ENCODE results near the gene PRPSAP2. TPM values are rescaled to one million over a fixed set of nuclear protein-coding genes. Genes with fewer than 3 reads are reported as not detected.
"Not testable (repeated sequence)": the region's sequence is repeated elsewhere in the genome, so short reads cannot be mapped to it uniquely, and the experiment has no call there.

Gene PRPSAP2
- polyA plus RNA-seq, 6 donors from 2014 or later: 40.1 to 53.3 (median 46.1) TPM

DNA sequence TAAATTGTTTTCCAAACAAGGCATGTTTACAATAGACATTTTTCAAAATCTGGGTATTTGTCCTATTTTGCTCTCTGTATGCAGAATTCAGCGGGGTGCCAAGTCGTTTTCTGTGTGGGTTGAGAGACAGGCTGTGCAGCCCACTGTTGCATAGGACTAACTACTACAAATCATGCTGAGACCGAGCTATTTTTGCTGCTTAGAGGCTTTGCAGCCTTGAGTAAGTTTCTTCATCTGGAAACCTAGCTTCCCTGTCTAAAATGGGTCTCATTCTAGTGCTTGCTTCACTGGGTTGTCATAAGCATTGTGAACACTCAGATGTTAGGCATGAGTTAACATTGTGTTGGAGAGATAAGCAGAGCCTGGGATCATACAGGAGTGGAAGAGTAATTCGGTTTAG, 1.3 kb downstream of the PRPSAP2 start:
- peak overlapping the region in 3 of 6 donors; percentile 33 to 87 (median 73) for H3K27ac Mint-ChIP-seq
- no peaks in the 10 kb centered on the region for H3K9me3 Mint-ChIP-seq
- no peaks in the 10 kb centered on the region for H3K27me3 Mint-ChIP-seq
- ATAC-seq (ENCODE audit: low read depth in 2 of 2) (no peak), DNase-seq (no peak)
- peak overlapping the region in 7 of 8 donors; percentile 33 to 94 (median 90) for H3K4me3 Mint-ChIP-seq
- no peaks in the 10 kb centered on the region for H3K36me3 Mint-ChIP-seq
- peaks cover 40 to 65% (median 53%) of the 10 kb centered on the region in 3 donors for H3K4me1 Mint-ChIP-seq

GRCh38 chr17:18860161-18860972, 2.4 kb downstream of the PRPSAP2 start:
- no peaks in the 10 kb centered on the region for H3K27me3 Mint-ChIP-seq
- H3K27ac Mint-ChIP-seq: peak overlapping the region in 4 of 6 donors; percentile 60 to 81 (median 66)
- H3K36me3 Mint-ChIP-seq: no peaks in the 10 kb centered on the region
- peak overlapping the region in 6 of 8 donors; percentile 35 to 80 (median 48) for H3K4me3 Mint-ChIP-seq
- H3K4me1 Mint-ChIP-seq: peaks cover 36 to 65% (median 51%) of the 10 kb centered on the region in 3 donors
- no peak for ATAC-seq (ENCODE audit: low read depth in 2 of 2)
- no peak for DNase-seq
- H3K9me3 Mint-ChIP-seq: no peaks in the 10 kb centered on the region

DNA sequence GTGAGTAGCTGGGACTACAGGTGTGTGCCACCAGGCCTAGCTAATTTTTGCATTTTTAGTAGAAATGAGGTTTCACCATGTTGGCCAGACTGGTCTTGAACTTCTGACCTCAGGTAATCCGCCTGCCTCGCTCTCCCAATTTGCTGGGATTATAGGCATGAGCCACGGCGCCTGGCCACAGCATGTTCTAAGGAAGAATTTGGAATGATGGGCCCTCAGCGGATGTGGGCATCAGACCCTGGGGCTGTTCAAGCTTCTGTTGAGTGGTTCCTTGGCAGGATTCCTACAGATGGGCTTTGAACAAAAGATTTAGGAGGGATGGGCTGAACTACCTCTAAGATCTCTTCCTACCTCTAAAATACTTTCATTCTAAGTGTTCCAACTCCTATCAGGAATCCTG, 4.1 kb downstream of the PRPSAP2 start:
- no peaks in the 10 kb centered on the region for H3K27me3 Mint-ChIP-seq
- no peak overlapping the region for H3K4me3 Mint-ChIP-seq
- peaks cover 28 to 50% (median 43%) of the 10 kb centered on the region in 3 donors for H3K4me1 Mint-ChIP-seq
- no peaks in the 10 kb centered on the region for H3K9me3 Mint-ChIP-seq
- ATAC-seq (ENCODE audit: low read depth in 2 of 2) (no peak), DNase-seq (no peak)
- H3K27ac Mint-ChIP-seq: no peak overlapping the region
- peaks cover 4 to 7% of the 10 kb centered on the region in 2 donors for H3K36me3 Mint-ChIP-seq

DNA sequence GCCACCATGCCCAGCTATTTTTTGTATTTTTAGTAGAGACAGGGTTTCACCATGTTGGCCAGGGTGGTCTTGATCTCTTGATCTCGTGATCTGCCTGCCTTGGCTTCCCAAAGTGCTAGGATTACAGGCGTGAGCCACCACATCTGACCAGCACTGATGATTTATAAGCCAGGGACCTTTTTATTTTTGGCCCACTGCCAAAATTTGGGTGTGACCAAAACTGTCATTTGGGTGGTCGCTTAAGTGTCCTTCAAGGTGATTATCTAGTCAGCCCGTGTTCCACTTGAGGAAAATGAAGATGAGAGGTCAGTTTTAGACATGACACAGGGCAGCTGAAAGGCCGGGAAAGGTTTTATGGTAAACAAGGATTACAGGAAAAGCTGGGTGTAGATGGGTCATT, 7.1 kb downstream of the PRPSAP2 start:
- DNase-seq; H3K27me3 Mint-ChIP-seq; H3K9me3 Mint-ChIP-seq; ATAC-seq (ENCODE audit: low read depth in 2 of 2): not testable (repeated sequence)
- H3K27ac Mint-ChIP-seq: peak overlapping the region in 1 of 6 donors; percentile 52
- peak overlapping the region in 1 of 8 donors; percentile 12 for H3K4me3 Mint-ChIP-seq
- peaks cover 15 to 34% (median 26%) of the 10 kb centered on the region in 3 donors for H3K4me1 Mint-ChIP-seq
- H3K36me3 Mint-ChIP-seq: peaks cover 14 to 17% of the 10 kb centered on the region in 2 donors

GRCh38 chr17:18866866-18867813, 9.2 kb downstream of the PRPSAP2 start:
- peak overlapping the region in 1 of 6 donors; percentile 74 for H3K27ac Mint-ChIP-seq
- H3K4me1 Mint-ChIP-seq: peaks cover 4 to 15% (median 7%) of the 10 kb centered on the region in 3 donors
- ATAC-seq (ENCODE audit: low read depth in 2 of 2): no peak
- no peak for DNase-seq
- no peak overlapping the region for H3K4me3 Mint-ChIP-seq
- peaks cover 14 to 24% of the 10 kb centered on the region in 2 donors for H3K36me3 Mint-ChIP-seq
- H3K27me3 Mint-ChIP-seq: no peaks in the 10 kb centered on the region
- H3K9me3 Mint-ChIP-seq: no peaks in the 10 kb centered on the region

DNA sequence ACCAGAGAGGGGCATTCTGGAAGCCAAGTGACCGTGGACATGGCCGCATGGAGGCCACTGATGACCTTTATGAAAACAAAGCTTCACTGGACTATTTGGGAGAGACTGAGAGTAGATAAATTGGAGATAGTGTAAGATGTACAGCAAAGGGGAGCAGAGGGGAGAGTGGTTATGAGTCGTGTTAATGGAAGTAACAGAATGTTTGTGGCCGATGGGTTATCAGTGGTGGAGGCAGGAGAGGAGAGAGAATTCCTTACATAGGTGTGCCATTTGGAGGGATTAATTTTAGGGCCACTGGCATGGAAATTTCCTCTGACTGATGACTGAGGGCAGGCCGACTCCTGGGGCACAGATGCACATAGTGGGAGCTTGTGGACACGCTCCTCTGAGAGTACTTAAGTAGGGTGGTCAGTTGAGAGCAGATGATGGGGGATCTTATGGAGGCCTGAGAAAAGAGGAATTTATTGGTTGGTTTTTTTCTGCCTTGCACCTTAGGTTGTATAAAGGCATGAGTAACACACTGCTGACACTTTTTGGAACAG, 19.2 kb downstream of the PRPSAP2 start:
- H3K36me3 Mint-ChIP-seq: peaks cover 9 to 16% of the 10 kb centered on the region in 2 donors
- peaks cover 0 to 6% (median 4%) of the 10 kb centered on the region in 3 donors for H3K4me1 Mint-ChIP-seq
- peak overlapping the region in 2 of 6 donors; percentile 34 to 39 for H3K27ac Mint-ChIP-seq
- no peak overlapping the region for H3K4me3 Mint-ChIP-seq
- no peak for ATAC-seq (ENCODE audit: low read depth in 2 of 2)
- no peaks in the 10 kb centered on the region for H3K9me3 Mint-ChIP-seq
- DNase-seq: no peak
- H3K27me3 Mint-ChIP-seq: no peaks in the 10 kb centered on the region

DNA sequence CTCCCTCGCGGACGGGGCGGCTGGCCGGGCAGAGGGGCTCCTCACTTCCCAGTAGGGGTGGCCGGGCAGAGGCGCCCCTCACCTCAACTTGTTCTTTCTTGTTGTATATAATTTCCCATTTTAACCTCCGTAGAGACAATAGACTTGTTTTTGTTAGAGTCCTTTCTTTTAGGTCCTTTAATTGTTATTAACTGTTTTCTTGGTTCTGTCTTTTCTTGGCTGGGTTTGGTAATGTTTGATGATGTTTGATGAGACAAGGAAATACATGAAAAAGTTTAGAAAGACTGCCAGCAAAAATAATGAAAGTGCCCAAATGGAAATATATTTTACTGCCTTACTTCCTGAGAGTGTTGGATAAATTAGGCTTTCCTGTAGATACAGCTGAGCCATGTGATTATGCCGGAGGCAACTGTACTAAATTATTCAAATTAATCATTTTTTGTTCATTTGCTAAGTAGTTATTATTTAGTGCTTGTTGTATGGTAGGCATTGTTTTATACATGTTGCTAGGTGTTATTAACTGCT, 30.9 kb downstream of the PRPSAP2 start:
- Mint-ChIP-seq H3K27ac (peak overlapping the region in 4 of 6 donors; percentile 21 to 69 (median 24)), H3K9me3 (peaks cover 0 to 1% (median 0%) of the 10 kb centered on the region in 7 donors), H3K4me3 (no peak overlapping the region), H3K36me3 (peaks cover 20 to 21% of the 10 kb centered on the region in 2 donors), H3K27me3 (no peaks in the 10 kb centered on the region), H3K4me1 (peaks cover 9 to 19% (median 11%) of the 10 kb centered on the region in 3 donors)
- no peak for DNase-seq
- no peak for ATAC-seq (ENCODE audit: low read depth in 2 of 2)

- Mint-ChIP-seq H3K27ac (peak overlapping the region in 1 of 6 donors; percentile 69), H3K9me3 (peaks cover 0 to 1% (median 0%) of the 10 kb centered on the region in 7 donors), H3K36me3 (peaks cover 20 to 21% of the 10 kb centered on the region in 2 donors)
These were observed 31.7 kb downstream of the PRPSAP2 start for GRCh38 chr17:18889658-18890057.

GRCh38 chr17:18891541-18891940, 33.6 kb downstream of the PRPSAP2 start:
- H3K36me3 Mint-ChIP-seq: peaks cover 14 to 19% of the 10 kb centered on the region in 2 donors
- DNase-seq (no peak), ATAC-seq (ENCODE audit: low read depth in 2 of 2) (no peak)
- H3K4me1 Mint-ChIP-seq: peaks cover 10 to 15% (median 13%) of the 10 kb centered on the region in 3 donors
- no peak overlapping the region for H3K4me3 Mint-ChIP-seq
- H3K9me3 Mint-ChIP-seq: peaks cover 0 to 1% (median 0%) of the 10 kb centered on the region in 7 donors
- H3K27me3 Mint-ChIP-seq: no peaks in the 10 kb centered on the region
- peak overlapping the region in 2 of 6 donors; percentile 1 to 57 for H3K27ac Mint-ChIP-seq

More at GRCh38 chr17:18889658-18890057, 31.7 kb downstream of the PRPSAP2 start:
- Mint-ChIP-seq H3K27me3 (no peaks in the 10 kb centered on the region), H3K4me1 (peaks cover 9 to 15% (median 11%) of the 10 kb centered on the region in 3 donors), H3K4me3 (peak overlapping the region in 1 of 8 donors; percentile 5)
- ATAC-seq (ENCODE audit: low read depth in 2 of 2) (no peak), DNase-seq (no peak)

DNA sequence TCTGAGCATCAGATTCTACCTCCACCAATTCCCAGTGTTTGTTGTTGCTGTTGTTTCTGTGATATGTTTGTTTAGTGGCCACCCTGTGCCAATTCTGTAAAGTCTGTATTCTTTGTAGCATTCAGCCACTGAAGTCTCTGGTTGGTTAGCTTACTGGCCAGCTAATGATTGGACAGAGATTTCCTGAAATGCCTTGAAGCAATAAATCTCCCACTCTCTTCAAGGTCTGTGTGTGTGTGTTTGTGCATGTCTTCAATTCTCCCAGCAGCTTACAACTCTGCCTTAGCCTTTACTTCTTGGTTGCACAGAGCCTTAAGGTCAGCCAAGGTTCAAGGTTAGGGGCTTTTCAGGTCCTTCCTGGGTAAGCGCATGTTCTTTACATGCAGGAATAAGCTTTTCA, 38.2 kb downstream of the PRPSAP2 start:
- Mint-ChIP-seq H3K36me3 (peaks cover 0 to 16% of the 10 kb centered on the region in 2 donors), H3K27me3 (no peaks in the 10 kb centered on the region), H3K4me3 (no peak overlapping the region), H3K4me1 (peaks cover 33 to 47% (median 42%) of the 10 kb centered on the region in 3 donors), H3K27ac (no peak overlapping the region), H3K9me3 (peaks cover 0 to 1% (median 0%) of the 10 kb centered on the region in 7 donors)
- no peak for ATAC-seq (ENCODE audit: low read depth in 2 of 2)
- no peak for DNase-seq

DNA sequence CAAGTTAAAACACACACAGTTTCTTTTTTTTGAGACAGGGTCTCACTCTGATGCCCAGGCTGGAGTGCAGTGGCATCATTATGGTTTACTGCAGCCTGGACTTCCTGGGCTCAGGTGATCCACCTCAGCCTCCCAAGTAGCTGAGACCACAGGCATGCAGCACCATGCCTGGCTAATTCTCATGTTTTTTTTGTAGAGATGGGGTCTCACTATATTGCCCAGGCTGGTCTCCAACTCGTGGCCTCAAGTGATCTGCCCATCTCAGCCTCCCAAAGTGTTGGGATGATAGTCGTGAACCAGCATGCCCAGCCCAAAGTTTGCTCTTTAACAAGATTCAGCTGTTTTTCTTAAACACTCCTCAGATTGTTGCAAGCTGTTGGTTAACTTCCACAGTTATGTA, 39.0 kb downstream of the PRPSAP2 start:
- no peak overlapping the region for H3K27ac Mint-ChIP-seq
- ATAC-seq (ENCODE audit: low read depth in 2 of 2) (no peak), DNase-seq (no peak)
- peaks cover 0 to 1% (median 0%) of the 10 kb centered on the region in 7 donors for H3K9me3 Mint-ChIP-seq
- H3K36me3 Mint-ChIP-seq: peaks cover 0 to 16% of the 10 kb centered on the region in 2 donors
- H3K4me3 Mint-ChIP-seq: no peak overlapping the region
- H3K4me1 Mint-ChIP-seq: peaks cover 41 to 55% (median 49%) of the 10 kb centered on the region in 3 donors
- H3K27me3 Mint-ChIP-seq: no peaks in the 10 kb centered on the region

GRCh38 chr17:18904482-18904881, 46.6 kb downstream of the PRPSAP2 start:
- ATAC-seq (ENCODE audit: low read depth in 2 of 2): no peak
- no peak for DNase-seq
- Mint-ChIP-seq H3K36me3 (peaks cover 4 to 7% of the 10 kb centered on the region in 2 donors), H3K27me3 (no peaks in the 10 kb centered on the region), H3K4me3 (no peak overlapping the region), H3K27ac (peak overlapping the region in 1 of 6 donors; percentile 72), H3K9me3 (no peaks in the 10 kb centered on the region), H3K4me1 (peaks cover 29 to 50% (median 33%) of the 10 kb centered on the region in 3 donors)

All from naive B cell (primary cell).